Neural crest cell (in vitro differentiated cells): ENCODE data around the gene APOC3. TPM values are rescaled to one million over a fixed set of nuclear protein-coding genes. Genes with fewer than 3 reads are reported as not detected.

Source experiments
- DNase-seq: peaks from one replicate; pipeline ENCODE4 v3.0.0; 2021; ENCODE audit warnings: low read depth, mixed read lengths, low spot score
- H3K27ac Mint-ChIP-seq: one replicate; pipeline ENCODE4 v1.8.0; 2021; ENCODE audit warnings: mild to moderate bottlenecking, mixed read lengths; ENCODE audit not compliant: unreplicated experiment
- H3K27me3 Mint-ChIP-seq: 2 replicates; pipeline ENCODE4 v1.8.0; 2021; ENCODE audit warnings: low read depth, mild to moderate bottlenecking, mixed read lengths
- H3K36me3 Mint-ChIP-seq: 2 replicates; pipeline ENCODE4 v1.8.0; 2021; ENCODE audit warnings: low read depth, mild to moderate bottlenecking, mixed read lengths
- H3K4me1 Mint-ChIP-seq: 2 replicates; pipeline ENCODE4 v1.8.0; 2021; ENCODE audit warnings: mixed read lengths
- H3K4me3 Mint-ChIP-seq: one replicate; pipeline ENCODE4 v1.8.0; 2021; ENCODE audit warnings: mild to moderate bottlenecking, mixed read lengths
- H3K9me3 Mint-ChIP-seq: 2 replicates; pipeline ENCODE4 v1.8.0; 2021; ENCODE audit warnings: mixed read lengths
- total RNA-seq: library from RNA; stranded (reverse); gene quantifications from 2 replicates; pipeline ENCODE4 v1.2.1, GENCODE V29; 2021
- TF ChIP-seq, protein P1 (sequence below): fragments of 200-600 bp; sonication (generic); conservative IDR thresholded peaks from 2 replicates; pipeline ENCODE4 v1.5.0; 2021; ENCODE audit warnings: antibody characterized with exemption, mild to moderate bottlenecking

Gene APOC3
- total RNA-seq, 1 donor from 2014 or later = not detected

DNA sequence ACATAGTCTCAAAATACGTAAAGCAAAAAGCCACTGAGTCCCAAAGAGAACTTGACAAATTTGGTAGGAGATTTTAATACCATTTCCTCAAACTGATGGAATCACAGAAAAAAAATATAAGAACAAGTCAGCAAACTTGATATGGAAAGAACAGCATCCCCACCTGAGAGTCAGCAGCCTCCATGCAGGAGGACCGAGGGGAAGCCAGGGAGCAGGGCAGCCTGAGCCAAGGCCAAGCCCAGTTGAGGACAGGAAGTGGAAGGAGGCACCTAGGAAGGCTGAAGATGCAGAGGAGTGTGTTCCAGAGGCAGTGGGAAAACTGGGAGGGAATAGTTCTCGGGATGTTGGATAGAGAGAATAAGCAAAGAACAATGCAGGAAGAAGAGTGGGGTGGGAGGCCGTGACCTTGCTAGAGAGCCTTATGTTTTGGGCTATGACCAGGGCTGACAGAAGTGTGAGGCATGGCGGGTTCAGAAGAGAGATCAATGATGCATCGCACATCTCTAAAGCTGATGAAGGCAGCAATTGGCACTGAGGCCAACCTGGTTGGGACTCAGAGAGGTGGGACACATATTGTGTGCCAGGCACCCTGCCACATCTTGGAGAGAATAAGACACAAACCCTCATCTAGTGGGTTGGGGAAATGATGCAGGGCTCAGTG is 22.0 kb upstream of the APOC3 start:
- no peaks in the 10 kb centered on the region for H3K36me3 Mint-ChIP-seq
- no peaks in the 10 kb centered on the region for H3K4me1 Mint-ChIP-seq
- peaks cover 3% of the 10 kb centered on the region for H3K9me3 Mint-ChIP-seq
- DNase-seq = no peak
- TF ChIP-seq, protein P1, sequence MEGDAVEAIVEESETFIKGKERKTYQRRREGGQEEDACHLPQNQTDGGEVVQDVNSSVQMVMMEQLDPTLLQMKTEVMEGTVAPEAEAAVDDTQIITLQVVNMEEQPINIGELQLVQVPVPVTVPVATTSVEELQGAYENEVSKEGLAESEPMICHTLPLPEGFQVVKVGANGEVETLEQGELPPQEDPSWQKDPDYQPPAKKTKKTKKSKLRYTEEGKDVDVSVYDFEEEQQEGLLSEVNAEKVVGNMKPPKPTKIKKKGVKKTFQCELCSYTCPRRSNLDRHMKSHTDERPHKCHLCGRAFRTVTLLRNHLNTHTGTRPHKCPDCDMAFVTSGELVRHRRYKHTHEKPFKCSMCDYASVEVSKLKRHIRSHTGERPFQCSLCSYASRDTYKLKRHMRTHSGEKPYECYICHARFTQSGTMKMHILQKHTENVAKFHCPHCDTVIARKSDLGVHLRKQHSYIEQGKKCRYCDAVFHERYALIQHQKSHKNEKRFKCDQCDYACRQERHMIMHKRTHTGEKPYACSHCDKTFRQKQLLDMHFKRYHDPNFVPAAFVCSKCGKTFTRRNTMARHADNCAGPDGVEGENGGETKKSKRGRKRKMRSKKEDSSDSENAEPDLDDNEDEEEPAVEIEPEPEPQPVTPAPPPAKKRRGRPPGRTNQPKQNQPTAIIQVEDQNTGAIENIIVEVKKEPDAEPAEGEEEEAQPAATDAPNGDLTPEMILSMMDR = no peak
- H3K27me3 Mint-ChIP-seq = peaks cover 2% of the 10 kb centered on the region
- H3K4me3 Mint-ChIP-seq = no peak overlapping the region
- H3K27ac Mint-ChIP-seq = no peak overlapping the region

DNA sequence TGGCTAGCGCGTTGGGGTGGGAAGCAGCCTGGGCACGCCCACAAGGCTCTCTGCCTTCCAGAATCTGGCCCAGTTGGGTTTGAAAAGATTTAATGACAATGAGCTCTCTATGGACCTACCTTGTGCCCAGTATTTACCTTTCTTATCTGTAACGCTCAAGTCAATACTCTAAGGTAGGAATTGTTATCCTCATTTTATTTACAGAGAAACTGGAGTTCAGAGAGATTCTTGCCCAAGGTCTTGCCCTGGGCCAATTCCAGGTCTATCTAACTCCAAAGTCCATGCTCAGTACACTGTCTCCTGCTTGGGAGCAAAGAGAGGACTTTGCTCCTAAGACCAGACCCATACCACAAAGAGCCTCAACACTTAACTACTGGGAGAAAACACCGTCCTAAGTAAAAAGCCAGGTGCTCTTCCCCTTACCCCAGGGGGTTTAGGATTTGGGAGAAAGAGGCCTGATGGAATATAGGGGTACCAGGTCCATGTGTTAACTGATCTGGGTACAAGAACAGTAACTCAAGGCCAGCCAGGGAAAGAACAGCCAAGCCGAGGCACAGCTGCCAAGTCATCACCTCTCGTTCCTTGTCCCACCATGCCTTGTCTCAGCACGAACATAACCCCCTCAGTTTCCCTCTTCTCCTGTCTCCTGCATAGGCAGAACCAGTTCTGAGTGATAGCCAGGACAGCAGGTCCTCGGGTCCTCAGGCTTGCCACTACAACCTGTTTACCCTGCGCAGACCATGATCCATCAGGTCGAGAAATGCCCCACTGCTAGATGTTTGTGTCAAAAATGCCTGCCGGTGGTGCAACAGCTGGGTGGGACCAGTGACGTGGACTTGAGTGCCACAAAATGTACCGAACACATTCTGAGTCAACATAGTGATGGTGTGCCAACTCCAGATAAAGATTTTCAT is 21.2 kb upstream of the APOC3 start:
- TF ChIP-seq, protein P1 = no peak
- H3K27me3 Mint-ChIP-seq = no peaks in the 10 kb centered on the region
- H3K27ac Mint-ChIP-seq = no peak overlapping the region
- no peak overlapping the region for H3K4me3 Mint-ChIP-seq
- no peaks in the 10 kb centered on the region for H3K4me1 Mint-ChIP-seq
- peaks cover 3% of the 10 kb centered on the region for H3K9me3 Mint-ChIP-seq
- DNase-seq = no peak
- H3K36me3 Mint-ChIP-seq = no peaks in the 10 kb centered on the region

GRCh38 chr11:116811194-116811593 is 18.5 kb upstream of the APOC3 start:
- H3K4me3 Mint-ChIP-seq = no peak overlapping the region
- TF ChIP-seq, protein P1 = no peak
- H3K36me3 Mint-ChIP-seq = no peaks in the 10 kb centered on the region
- H3K9me3 Mint-ChIP-seq = peaks cover 3% of the 10 kb centered on the region
- DNase-seq = no peak
- H3K4me1 Mint-ChIP-seq = no peaks in the 10 kb centered on the region
- no peaks in the 10 kb centered on the region for H3K27me3 Mint-ChIP-seq
- H3K27ac Mint-ChIP-seq = no peak overlapping the region

- no peak overlapping the region for H3K4me3 Mint-ChIP-seq
- H3K27me3 Mint-ChIP-seq = no peaks in the 10 kb centered on the region
- DNase-seq = no peak
- TF ChIP-seq, protein P1 = no peak
- no peak overlapping the region for H3K27ac Mint-ChIP-seq
- peaks cover 3% of the 10 kb centered on the region for H3K9me3 Mint-ChIP-seq
- no peaks in the 10 kb centered on the region for H3K36me3 Mint-ChIP-seq
- no peaks in the 10 kb centered on the region for H3K4me1 Mint-ChIP-seq
These were observed 17.6 kb upstream of the APOC3 start for GRCh38 chr11:116812109-116812508.

DNA sequence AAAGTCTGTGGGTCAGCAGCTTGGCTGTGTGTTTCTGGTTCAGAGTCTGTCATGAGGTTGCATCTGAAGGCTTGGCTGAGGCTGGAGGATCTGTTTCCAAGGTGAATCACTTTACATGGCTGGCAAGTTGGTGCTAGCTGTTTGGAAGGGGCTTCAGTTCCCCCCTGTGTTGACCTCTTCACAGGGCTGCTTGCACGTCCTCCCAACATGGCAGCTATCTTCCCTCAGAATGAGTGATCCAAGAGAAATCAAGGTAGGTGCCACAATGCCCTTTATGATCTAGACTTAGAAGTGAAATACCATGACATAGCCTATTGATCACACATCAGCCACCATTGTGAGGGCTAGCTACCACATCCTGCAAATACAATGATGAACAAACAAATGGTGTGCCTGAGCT is 16.5 kb upstream of the APOC3 start:
- TF ChIP-seq, protein P1 = no peak
- Mint-ChIP-seq H3K4me3 (no peak overlapping the region), H3K4me1 (no peaks in the 10 kb centered on the region), H3K27ac (no peak overlapping the region), H3K9me3 (peaks cover 3% of the 10 kb centered on the region), H3K36me3 (no peaks in the 10 kb centered on the region), H3K27me3 (no peaks in the 10 kb centered on the region)
- DNase-seq = no peak
